Mesothelial cell of epicardium (in vitro differentiated cells): ENCODE results near the gene KIF25. TPM values are rescaled to one million over a fixed set of nuclear protein-coding genes. Genes with fewer than 3 reads are reported as not detected.
"Not testable (repeated sequence)": the region's sequence is repeated elsewhere in the genome, so short reads cannot be mapped to it uniquely, and the experiment has no call there.

Experiments
- DNase-seq, 2 experiments: peaks; one replicate each; pipeline ENCODE4 v3.0.0; 2021; ENCODE audit warnings: low spot score in 2 of 2; ENCODE audit not compliant: unreplicated experiment in 2 of 2
- H3K27ac Mint-ChIP-seq: 2 replicates; pipeline ENCODE4 v1.8.0; 2021; ENCODE audit warnings: mixed read lengths
- H3K27me3 Mint-ChIP-seq: 2 replicates; pipeline ENCODE4 v1.8.0; 2021; ENCODE audit warnings: low read depth, mixed read lengths
- H3K36me3 Mint-ChIP-seq: 2 replicates; pipeline ENCODE4 v1.8.0; 2021; ENCODE audit warnings: mixed read lengths
- H3K4me1 Mint-ChIP-seq: 2 replicates; pipeline ENCODE4 v1.8.0; 2021; ENCODE audit warnings: mixed read lengths
- H3K4me3 Mint-ChIP-seq: 2 replicates; pipeline ENCODE4 v1.8.0; 2021; ENCODE audit warnings: mild to moderate bottlenecking, moderate library complexity, mixed read lengths
- H3K9me3 Mint-ChIP-seq: 2 replicates; pipeline ENCODE4 v1.8.0; 2021; ENCODE audit warnings: mixed read lengths
- total RNA-seq: library from RNA; stranded (reverse); gene quantifications from 3 replicates; pipeline ENCODE4 v1.2.1, GENCODE V29; 2021
- TF ChIP-seq, protein P1 (sequence below): fragments of 200-600 bp; sonication (generic); IDR thresholded peaks from one replicate; pipeline ENCODE4 v1.5.0; 2021; ENCODE audit warnings: antibody characterized with exemption; ENCODE audit not compliant: unreplicated experiment

Gene KIF25
- total RNA-seq, 1 donor from 2014 or later: 1.6 TPM

DNA sequence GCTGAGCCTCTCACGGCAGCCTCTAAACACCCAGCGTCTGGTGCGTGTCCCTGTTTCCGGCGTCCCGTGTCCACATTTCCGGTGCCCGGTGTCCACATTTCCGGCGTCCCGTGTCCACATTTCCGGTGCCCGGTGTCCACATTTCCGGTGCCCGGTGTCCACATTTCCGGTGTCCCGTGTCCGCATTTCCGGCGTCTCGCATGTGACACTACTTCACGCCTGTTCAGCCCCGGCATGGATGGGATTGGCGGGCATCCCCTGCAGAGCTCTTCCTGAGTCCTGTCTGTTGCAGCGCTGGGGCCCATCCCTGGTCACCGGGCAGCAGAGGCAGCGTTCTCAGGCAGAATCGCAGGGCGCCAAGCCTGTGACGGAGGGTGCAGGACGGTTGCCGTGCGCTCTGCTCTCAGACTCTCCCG lies 78.3 kb downstream of the KIF25 start:
- no peak overlapping the region for H3K27ac Mint-ChIP-seq
- H3K9me3 Mint-ChIP-seq: no peaks in the 10 kb centered on the region
- no peak overlapping the region for H3K4me3 Mint-ChIP-seq
- peaks cover 3% of the 10 kb centered on the region for H3K27me3 Mint-ChIP-seq
- no peaks in the 10 kb centered on the region for H3K36me3 Mint-ChIP-seq
- no peaks in the 10 kb centered on the region for H3K4me1 Mint-ChIP-seq
- no peak for DNase-seq
- TF ChIP-seq, protein P1, sequence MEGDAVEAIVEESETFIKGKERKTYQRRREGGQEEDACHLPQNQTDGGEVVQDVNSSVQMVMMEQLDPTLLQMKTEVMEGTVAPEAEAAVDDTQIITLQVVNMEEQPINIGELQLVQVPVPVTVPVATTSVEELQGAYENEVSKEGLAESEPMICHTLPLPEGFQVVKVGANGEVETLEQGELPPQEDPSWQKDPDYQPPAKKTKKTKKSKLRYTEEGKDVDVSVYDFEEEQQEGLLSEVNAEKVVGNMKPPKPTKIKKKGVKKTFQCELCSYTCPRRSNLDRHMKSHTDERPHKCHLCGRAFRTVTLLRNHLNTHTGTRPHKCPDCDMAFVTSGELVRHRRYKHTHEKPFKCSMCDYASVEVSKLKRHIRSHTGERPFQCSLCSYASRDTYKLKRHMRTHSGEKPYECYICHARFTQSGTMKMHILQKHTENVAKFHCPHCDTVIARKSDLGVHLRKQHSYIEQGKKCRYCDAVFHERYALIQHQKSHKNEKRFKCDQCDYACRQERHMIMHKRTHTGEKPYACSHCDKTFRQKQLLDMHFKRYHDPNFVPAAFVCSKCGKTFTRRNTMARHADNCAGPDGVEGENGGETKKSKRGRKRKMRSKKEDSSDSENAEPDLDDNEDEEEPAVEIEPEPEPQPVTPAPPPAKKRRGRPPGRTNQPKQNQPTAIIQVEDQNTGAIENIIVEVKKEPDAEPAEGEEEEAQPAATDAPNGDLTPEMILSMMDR: no peak

DNA sequence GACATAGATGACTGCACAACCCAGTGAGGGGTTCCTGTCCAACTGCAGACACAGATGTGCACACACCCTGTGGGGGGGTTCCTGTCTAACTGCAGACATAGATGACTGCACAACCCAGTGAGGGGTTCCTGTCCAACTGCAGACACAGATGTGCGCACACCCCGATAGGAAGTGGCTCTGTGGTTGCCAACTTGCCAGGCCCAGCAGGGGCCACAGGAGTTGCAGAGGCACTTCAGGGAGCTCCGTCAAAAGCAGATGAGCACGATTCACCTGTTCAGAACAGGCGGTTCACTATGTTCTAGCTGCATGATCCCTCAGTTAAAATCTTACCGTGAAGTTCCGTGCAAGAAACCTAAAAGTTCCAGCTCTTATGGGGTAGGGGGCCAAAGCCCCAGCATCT lies 79.9 kb downstream of the KIF25 start:
- H3K4me3 Mint-ChIP-seq, H3K27me3 Mint-ChIP-seq, DNase-seq, H3K4me1 Mint-ChIP-seq, H3K9me3 Mint-ChIP-seq, H3K36me3 Mint-ChIP-seq, H3K27ac Mint-ChIP-seq: not testable (repeated sequence)

DNA sequence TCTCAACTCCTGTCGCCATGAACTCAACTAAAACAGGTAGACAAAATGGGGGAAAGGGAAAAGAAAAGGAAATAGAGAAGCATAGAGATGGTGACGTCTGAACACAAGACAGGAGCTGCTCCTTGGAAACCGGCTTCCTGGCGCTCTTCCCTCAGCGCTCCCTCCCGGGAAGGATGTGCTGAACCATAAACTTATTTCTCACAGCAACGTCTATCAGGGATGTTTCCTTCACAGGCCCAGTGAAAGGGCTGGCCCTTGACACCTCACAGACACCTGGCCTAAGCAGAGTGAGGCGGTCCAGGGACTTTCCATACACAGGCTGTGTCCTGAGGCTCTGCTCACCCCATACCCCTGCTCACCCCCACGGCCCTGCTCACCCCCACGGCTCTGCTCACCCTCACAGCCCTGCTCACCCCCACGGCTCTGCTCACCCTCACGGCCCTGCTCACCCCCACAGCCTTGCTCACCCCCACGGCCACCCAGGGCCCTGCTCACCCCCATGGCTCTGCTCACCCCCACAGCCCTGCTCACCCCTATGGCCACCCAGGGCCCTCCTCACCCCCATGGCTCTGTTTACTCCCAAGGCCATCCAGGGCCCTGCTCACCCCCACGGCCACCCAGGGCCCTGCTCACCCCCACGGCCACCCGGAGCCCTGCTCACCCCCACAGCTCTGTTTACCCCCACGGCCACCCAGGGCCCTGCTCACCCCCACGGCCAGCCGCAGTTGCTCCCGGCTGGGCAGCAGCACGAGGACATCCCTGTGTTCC lies 80.9 kb downstream of the KIF25 start:
- H3K4me1 Mint-ChIP-seq: peaks cover 2% of the 10 kb centered on the region

DNA sequence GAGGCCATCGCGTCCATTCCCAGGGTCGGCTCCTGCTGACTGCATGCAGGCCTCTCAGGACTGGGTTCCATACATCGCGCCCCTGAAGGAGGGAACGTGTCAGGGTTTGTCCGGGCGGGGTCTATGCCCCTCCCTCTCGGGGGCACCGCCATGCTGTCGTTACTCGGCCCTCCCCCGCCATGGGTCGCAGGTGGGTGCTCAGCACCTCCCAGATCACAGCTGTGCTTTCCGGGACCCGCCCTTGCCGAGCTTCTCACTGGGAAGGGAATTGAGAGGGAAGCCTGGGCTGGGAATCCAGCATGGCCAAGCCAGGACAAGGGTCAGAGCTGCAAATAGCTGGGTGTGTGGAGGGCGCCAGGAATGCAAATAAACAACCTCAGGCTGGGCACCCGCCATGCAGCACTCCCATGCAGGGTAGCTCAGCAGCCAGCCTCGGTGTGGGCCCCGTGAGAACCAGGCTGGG lies 81.5 kb downstream of the KIF25 start, which contains the start of gene FRMD1:
FRMD1 (minus strand) TSS at position 270 of the 463 bp plus-strand sequence; CDS start at position 152, 118 bp downstream.
- no peak within 1 kb of the TSS for H3K27ac Mint-ChIP-seq
- TF ChIP-seq, protein P1: no peak

More for the DNA sequence above, 80.9 kb downstream of the KIF25 start:
- no peak for DNase-seq
- no peak overlapping the region for H3K4me3 Mint-ChIP-seq
- H3K9me3 Mint-ChIP-seq: no peaks in the 10 kb centered on the region
- H3K27ac Mint-ChIP-seq: no peak overlapping the region
- peaks cover 3% of the 10 kb centered on the region for H3K27me3 Mint-ChIP-seq
- H3K36me3 Mint-ChIP-seq: no peaks in the 10 kb centered on the region
- TF ChIP-seq, protein P1: no peak

DNA sequence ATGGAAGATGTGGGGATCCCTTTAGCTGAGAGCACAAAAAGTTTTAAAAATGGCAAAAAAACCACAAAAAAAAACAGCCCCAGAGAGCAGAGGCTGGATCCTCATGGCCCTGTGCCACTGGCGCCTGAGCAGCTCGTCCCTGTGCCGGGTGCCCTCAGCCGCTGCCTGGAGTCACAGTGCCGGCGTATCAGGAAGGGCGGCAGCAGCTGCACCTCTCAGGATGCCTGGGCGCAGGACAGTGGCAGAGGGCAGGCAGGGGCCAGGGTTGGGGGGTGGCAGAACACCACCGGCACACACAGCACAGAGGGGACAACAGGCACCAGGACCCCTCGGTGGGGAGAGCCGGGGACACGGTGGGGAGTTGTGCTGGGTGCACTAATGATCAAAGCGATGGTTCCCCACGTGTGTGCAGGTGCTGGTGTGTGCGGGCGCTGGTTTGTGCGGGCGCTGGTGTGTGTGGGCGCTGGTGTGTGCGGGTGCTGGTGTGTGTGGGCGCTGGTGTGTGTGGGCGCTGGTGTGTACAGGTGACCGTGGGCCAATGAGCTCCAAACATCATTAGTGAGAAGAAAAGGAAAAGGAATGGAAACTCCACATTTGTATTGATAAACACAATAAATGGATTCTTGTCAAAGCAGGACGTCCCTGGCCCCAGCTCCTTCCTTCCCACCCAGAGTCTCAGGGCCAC lies 83.1 kb downstream of the KIF25 start:
- Mint-ChIP-seq H3K27ac (no peak overlapping the region), H3K36me3 (no peaks in the 10 kb centered on the region), H3K27me3 (peaks cover 3% of the 10 kb centered on the region), H3K4me3 (no peak overlapping the region), H3K9me3 (no peaks in the 10 kb centered on the region), H3K4me1 (peaks cover 3% of the 10 kb centered on the region)
- TF ChIP-seq, protein P1: no peak
- no peak for DNase-seq

More for the DNA sequence above, 81.5 kb downstream of the KIF25 start, which contains the start of gene FRMD1:
- Mint-ChIP-seq H3K36me3 (no peaks in the 10 kb centered on the region), H3K9me3 (no peaks in the 10 kb centered on the region), H3K4me1 (peaks cover 3% of the 10 kb centered on the region), H3K4me3 (no peak within 1 kb of the TSS), H3K27me3 (peaks cover 3% of the 10 kb centered on the region)
- DNase-seq: no peak
